K562 (cell line): ENCODE measurements around the gene DBP. TPM values are rescaled to one million over a fixed set of nuclear protein-coding genes. Genes with fewer than 3 reads are reported as not detected.

Experiments used
- CBFA2T3 ChIP-seq: fragments of 450-650 bp; IDR thresholded peaks from 2 replicates; pipeline ENCODE4 v1.6.1; 2017
- CCAR2 ChIP-seq: fragments of 200-400 bp; formaldehyde crosslinking; IDR thresholded peaks from 2 replicates; pipeline ENCODE4 v1.6.1; 2017; ENCODE audit warnings: mild to moderate bottlenecking, low read depth, low read length
- CHD2 ChIP-seq: IDR thresholded peaks from 2 replicates; pipeline ENCODE4 v1.6.1; 2011; ENCODE audit warnings: low read depth, low read length
- CREB1 ChIP-seq, 2 experiments: sonication (generic) in 1 of 2; formaldehyde crosslinking in 1 of 2; IDR thresholded peaks; 2 replicates each; pipeline versions ENCODE4 v1.6.1 to v1.8.0; 2012 to 2022; ENCODE audit warnings: inconsistent platforms in 1 of 2, mild to moderate bottlenecking in 1 of 2, missing genetic modification reagents in 1 of 2, moderate library complexity in 1 of 2
- ESRRA ChIP-seq: fragments of 450-650 bp; IDR thresholded peaks from 2 replicates; pipeline ENCODE4 v1.6.1; 2014; ENCODE audit warnings: low read depth, mild to moderate bottlenecking, moderate library complexity, borderline replicate concordance
- KAT7 ChIP-seq: sonication (generic); formaldehyde crosslinking; IDR thresholded peaks from 2 replicates; pipeline ENCODE4 v1.8.0; 2022; ENCODE audit warnings: missing genetic modification reagents, mild to moderate bottlenecking, borderline replicate concordance
- MCM2 ChIP-seq: fragments of 450-650 bp; IDR thresholded peaks from 2 replicates; pipeline ENCODE4 v1.6.1; 2017; ENCODE audit warnings: low read depth, mild to moderate bottlenecking
- MITF ChIP-seq: IDR thresholded peaks from 2 replicates; pipeline ENCODE4 v1.6.1; 2014; ENCODE audit warnings: antibody characterized with exemption
- NCOR1 ChIP-seq: fragments of 450-650 bp; IDR thresholded peaks from 2 replicates; pipeline ENCODE4 v1.6.1; 2016; ENCODE audit warnings: mild to moderate bottlenecking, moderate library complexity
- NR0B1 ChIP-seq: fragments of 450-650 bp; IDR thresholded peaks from one replicate; pipeline ENCODE4 v1.6.1; 2018; ENCODE audit warnings: mild to moderate bottlenecking, moderate library complexity; ENCODE audit not compliant: partially characterized antibody
- NUFIP1 ChIP-seq: fragments of 450-650 bp; IDR thresholded peaks from 2 replicates; pipeline ENCODE4 v1.6.1; 2018; ENCODE audit not compliant: partially characterized antibody
- PRDM10 ChIP-seq: fragments of 450-650 bp; IDR thresholded peaks from 2 replicates; pipeline ENCODE4 v1.6.1; 2018; ENCODE audit not compliant: partially characterized antibody
- RAD21 ChIP-seq, 2 experiments: fragments of 250-450 bp in 1 of 2; fragments of 450-650 bp in 1 of 2; sonication (Bioruptor Pico) in 1 of 2; formaldehyde crosslinking in 1 of 2; IDR thresholded peaks in 1 of 2; conservative IDR thresholded peaks in 1 of 2; 2 replicates each; pipeline versions ENCODE4 v1.4.0 to v1.8.0; 2020 to 2022; ENCODE audit warnings: mild to moderate bottlenecking in 2 of 2, moderate library complexity in 1 of 2
- SIN3B ChIP-seq: fragments of 450-650 bp; IDR thresholded peaks from 2 replicates; pipeline ENCODE4 v1.6.1; 2017; ENCODE audit warnings: low read depth, mild to moderate bottlenecking, moderate library complexity
- TEAD4 ChIP-seq, 2 experiments: sonication (generic) in 1 of 2; formaldehyde crosslinking in 1 of 2; IDR thresholded peaks; 2 replicates each; pipeline versions ENCODE4 v1.6.1 to v1.8.0; 2012 to 2022; ENCODE audit warnings: borderline replicate concordance in 1 of 2, inconsistent platforms in 1 of 2, low read length in 1 of 2, mild to moderate bottlenecking in 1 of 2, missing genetic modification reagents in 1 of 2
- YY1 ChIP-seq, 3 experiments: IDR thresholded peaks; 2 replicates each; pipeline ENCODE4 v1.6.1; 2011; ENCODE audit warnings: low read length in 2 of 3, mild to moderate bottlenecking in 2 of 3, moderate library complexity in 2 of 3, borderline replicate concordance in 1 of 3, control low read depth in 1 of 3, low read depth in 1 of 3; ENCODE audit not compliant: insufficient read depth in 3 of 3, insufficient replicate concordance in 2 of 3, control insufficient read depth in 1 of 3, insufficient read length in 1 of 3; ENCODE audit errors: extremely low read depth in 1 of 3
- ZBTB12 ChIP-seq: fragments of 250-450 bp; sonication (Bioruptor Pico); IDR thresholded peaks from 2 replicates; pipeline ENCODE4 v1.4.0; 2020
- ZNF586 ChIP-seq: fragments of 450-650 bp; formaldehyde crosslinking; conservative IDR thresholded peaks from 2 replicates; pipeline ENCODE4 v1.4.0; 2020; ENCODE audit warnings: mild to moderate bottlenecking, moderate library complexity
- ZNF785 ChIP-seq: fragments of 250-450 bp; sonication (Bioruptor Pico); IDR thresholded peaks from 2 replicates; pipeline ENCODE4 v1.4.0; 2020; ENCODE audit warnings: mild to moderate bottlenecking
- polyA plus RNA-seq, 8 experiments: library from polyadenylated mRNA; depleted of rRNA in 4 of 8; stranded (reverse) in 5 of 8; unstranded in 3 of 8; fragments of >200 nt; fragmentation: Nextera tagmentation in 2 of 8; fragmentation: Illumina TruSeq in 1 of 8; extraction: Ambion mirVana in 2 of 8; extraction: Trizol in 1 of 8; gene quantifications; 2 replicates each; pipeline versions ENCODE4 v1.2.1 to v1.2.3, GENCODE V29; 2011 to 2014; ENCODE audit warnings: inconsistent platforms in 1 of 8, missing spikeins in 1 of 8
- total RNA-seq, 7 experiments: library from RNA; depleted of rRNA in 6 of 7; stranded (reverse); fragments of >200 nt in 6 of 7; fragmentation: Illumina TruSeq in 2 of 7; extraction: Trizol in 2 of 7; gene quantifications; 2 replicates each; pipeline versions ENCODE4 v1.2.1 to v1.2.3, GENCODE V29; 2011 to 2021; ENCODE audit warnings: low replicate concordance in 1 of 7

DBP gene
- total and polyA plus RNA-seq, 9 of the 15 experiments (the other 6 are each of a cell fraction or from before 2014, with no cell fraction given): 0.25 to 5.5 (median 1.8) TPM

- TF ChIP-seq PRDM10: no peak
- TF ChIP-seq YY1 (IDR thresholded peaks at IDR 0.05; ENCODE audit: borderline replicate concordance in 1 of 3, control insufficient read depth in 1 of 3, extremely low read depth in 1 of 3, insufficient read depth in 3 of 3, insufficient read length in 1 of 3, insufficient replicate concordance in 2 of 3, low read depth in 1 of 3, low read length in 2 of 3): peak in 2 of 3 experiments; percentile 17 to 41
- TF ChIP-seq NUFIP1: no peak
- no peak for TF ChIP-seq KAT7
- no peak; the same call in 1 of the 2 replicates for TF ChIP-seq NCOR1
- no peak for TF ChIP-seq CBFA2T3
- TF ChIP-seq NR0B1: no peak
- TF ChIP-seq ESRRA: peak; percentile 42; the same call in 1 of the 2 replicates
- peak; percentile 77 for TF ChIP-seq CHD2
- TF ChIP-seq SIN3B: no peak
- no peak for TF ChIP-seq RAD21 (CRISPR knock-in tag; conservative IDR thresholded peaks at IDR 0.05 in 1 of 2, IDR thresholded peaks at IDR 0.05 in 1 of 2)
- TF ChIP-seq MCM2: no peak
- TF ChIP-seq CREB1 (IDR thresholded peaks at IDR 0.05): peak; percentile 61
- peak; percentile 88 for TF ChIP-seq CREB1 (CRISPR knock-in tag; IDR thresholded peaks at IDR 0.05)
- TF ChIP-seq CCAR2: no peak
- no peak for TF ChIP-seq ZNF785 (CRISPR knock-in tag)
- no peak for TF ChIP-seq TEAD4 (IDR thresholded peaks at IDR 0.05; ENCODE audit: low read length)
- TF ChIP-seq TEAD4 (CRISPR knock-in tag; IDR thresholded peaks at IDR 0.05; ENCODE audit: borderline replicate concordance): peak; percentile 98
- TF ChIP-seq ZBTB12 (CRISPR knock-in tag): no peak
- TF ChIP-seq MITF: no peak
- no peak for TF ChIP-seq ZNF586
These were observed 319 bp upstream of the DBP start (continued) for GRCh38 chr19:48637449-48637947.
